Left ventricle myocardium inferior (tissue), 1 donor: ENCODE measurements around the gene CD68. TPM values are rescaled to one million over a fixed set of nuclear protein-coding genes. Genes with fewer than 3 reads are reported as not detected.

ENCODE experiments used
- DNase-seq: peaks from one replicate; pipeline ENCODE4 v3.0.0-alpha.2; 2020
- H3K27ac ChIP-seq: fragments of 200-600 bp; replicated peaks from 2 replicates; pipeline ENCODE4 v1.8.0; 2021
- H3K27me3 ChIP-seq: fragments of 200-600 bp; 2 replicates; pipeline ENCODE4 v1.8.0; 2021; ENCODE audit warnings: low read depth
- H3K36me3 ChIP-seq: fragments of 200-600 bp; 2 replicates; pipeline ENCODE4 v1.8.0; 2021
- H3K4me1 ChIP-seq: fragments of 200-600 bp; 2 replicates; pipeline ENCODE4 v1.8.0; 2021
- H3K4me3 ChIP-seq: fragments of 200-600 bp; 2 replicates; pipeline ENCODE4 v1.8.0; 2021; ENCODE audit warnings: mild to moderate bottlenecking, moderate library complexity
- H3K9me3 ChIP-seq: fragments of 200-600 bp; replicated peaks from 2 replicates; pipeline ENCODE4 v1.8.0; 2021
- CTCF ChIP-seq: fragments of 200-600 bp; IDR thresholded peaks from 2 replicates; pipeline ENCODE4 v1.8.0; 2021; ENCODE audit warnings: antibody characterized with exemption, mild to moderate bottlenecking, borderline replicate concordance
- intact Hi-C: fragments of 100-400 bp; cut with micrococcal nuclease; formaldehyde crosslinking; loops from one replicate; pipeline ENCODE4 v1.11.0; 2022
- total RNA-seq: library from RNA; stranded (reverse); fragmentation: NEBNext Ultra II Directional; extraction: Animal tissue kit (Norgen Biotek cat#: 25700); gene quantifications from one replicate; pipeline ENCODE4 v1.2.1, GENCODE V29; 2021
- donor health status: DM: no; HTN: yes; CAD: no; lungs with severe emphysema.

CD68 gene
- total RNA-seq, 1 donor from 2014 or later: 25.5 TPM

- H3K27me3 ChIP-seq: no peaks in the 10 kb centered on the region
- H3K27ac ChIP-seq: no peak overlapping the region
- no peak for TF ChIP-seq CTCF
- no peak overlapping the region for H3K4me3 ChIP-seq
- DNase-seq: no peak
- peaks cover 12% of the 10 kb centered on the region for H3K9me3 ChIP-seq
- H3K4me1 ChIP-seq: peaks cover 12% of the 10 kb centered on the region
- no peaks in the 10 kb centered on the region for H3K36me3 ChIP-seq
- intact Hi-C loops: no loop called here
These were observed 38.3 kb upstream of the CD68 start for GRCh38 chr17:7541074-7541621.

GRCh38 chr17:7544911-7545310, 34.5 kb upstream of the CD68 start:
- Histone ChIP-seq H3K4me3 (no peak overlapping the region), H3K4me1 (peaks cover 36% of the 10 kb centered on the region), H3K9me3 (no peaks in the 10 kb centered on the region), H3K27ac (peak overlapping the region; percentile 53), H3K27me3 (no peaks in the 10 kb centered on the region), H3K36me3 (no peaks in the 10 kb centered on the region)
- TF ChIP-seq CTCF: no peak
- intact Hi-C loops: no loop called here
- DNase-seq: no peak

DNA sequence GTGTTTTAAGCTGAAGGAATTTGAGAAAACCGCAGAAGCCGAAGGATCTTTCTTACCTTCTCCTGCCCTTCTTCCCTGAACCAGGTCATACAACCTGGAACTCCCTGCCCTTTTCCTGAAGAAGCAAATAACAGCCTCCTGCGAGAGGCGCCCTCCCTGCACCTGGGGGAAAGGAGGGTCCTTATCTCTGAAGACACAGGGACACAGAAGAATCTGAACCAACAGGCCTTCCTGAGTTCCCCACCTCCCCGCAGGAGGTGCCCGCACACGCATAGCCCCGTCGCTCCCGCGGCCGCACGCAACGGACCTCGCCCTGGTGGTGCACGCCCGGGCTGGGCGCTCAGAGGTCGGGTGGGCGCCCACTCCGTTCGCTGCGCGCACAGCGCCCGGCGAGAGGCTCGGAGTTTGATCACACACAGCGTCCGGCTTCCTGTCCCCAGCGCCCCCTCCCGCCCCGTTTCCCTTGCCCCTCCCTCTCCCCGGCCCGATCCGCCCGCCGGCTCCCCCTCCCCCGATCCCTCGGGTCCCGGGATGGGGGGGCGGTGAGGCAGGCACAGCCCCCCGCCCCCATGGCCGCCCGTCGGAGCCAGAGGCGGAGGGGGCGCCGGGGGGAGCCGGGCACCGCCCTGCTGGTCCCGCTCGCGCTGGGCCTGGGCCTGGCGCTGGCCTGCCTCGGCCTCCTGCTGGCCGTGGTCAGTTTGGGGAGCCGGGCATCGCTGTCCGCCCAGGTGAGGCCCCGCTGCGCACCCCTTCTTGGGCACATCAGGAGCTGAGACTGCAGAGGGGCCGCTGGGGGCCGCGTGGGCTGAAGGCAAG, 30.6 kb upstream of the CD68 start, which contains the start of gene TNFSF12:
TNFSF12 (plus strand) TSS at position 474 of the 816 bp plus-strand sequence; CDS start at position 570, 96 bp downstream.
- Histone ChIP-seq H3K9me3 (no peaks in the 10 kb centered on the region), H3K27me3 (no peaks in the 10 kb centered on the region), H3K36me3 (peaks cover 14% of the 10 kb centered on the region), H3K4me1 (peaks cover 44% of the 10 kb centered on the region), H3K27ac (peak within 1 kb of the TSS; percentile 96), H3K4me3 (peak within 1 kb of the TSS; percentile 89)
- DNase-seq: peak; percentile 79
- intact Hi-C loops: no loop called here
- peak; percentile 48 for TF ChIP-seq CTCF

GRCh38 chr17:7549401-7550055, 29.9 kb upstream of the CD68 start:
- no peaks in the 10 kb centered on the region for H3K27me3 ChIP-seq
- peak overlapping the region; percentile 89 for H3K4me3 ChIP-seq
- intact Hi-C loops: no loop called here
- peaks cover 17% of the 10 kb centered on the region for H3K36me3 ChIP-seq
- H3K9me3 ChIP-seq: no peaks in the 10 kb centered on the region
- TF ChIP-seq CTCF: no peak
- peak; percentile 26 for DNase-seq
- peak overlapping the region; percentile 96 for H3K27ac ChIP-seq
- H3K4me1 ChIP-seq: peaks cover 41% of the 10 kb centered on the region

DNA sequence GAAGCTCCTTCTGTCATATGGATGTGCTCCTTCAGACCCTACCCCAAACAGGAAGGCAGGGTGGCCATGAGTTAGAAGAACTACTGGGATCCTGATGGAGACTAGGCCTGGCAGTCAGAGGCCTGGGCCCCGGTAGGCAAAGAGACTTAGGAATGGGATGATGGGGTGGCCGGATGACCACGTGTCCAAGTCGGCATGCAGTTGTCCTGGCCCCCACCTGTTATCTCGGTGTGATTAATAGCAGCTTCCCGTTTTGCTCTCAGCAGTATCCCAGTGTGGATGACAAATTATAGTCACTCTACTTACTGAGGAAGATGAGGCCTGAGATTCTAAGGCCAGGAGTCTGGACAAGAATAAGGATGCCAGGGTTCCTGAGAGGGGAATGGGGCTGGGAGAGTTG, 29.1 kb upstream of the CD68 start:
- Histone ChIP-seq H3K9me3 (no peaks in the 10 kb centered on the region), H3K4me1 (peaks cover 33% of the 10 kb centered on the region), H3K36me3 (peaks cover 17% of the 10 kb centered on the region), H3K27ac (peak overlapping the region; percentile 96), H3K4me3 (peak overlapping the region; percentile 89), H3K27me3 (no peaks in the 10 kb centered on the region)
- TF ChIP-seq CTCF: no peak
- intact Hi-C loops: no loop called here
- DNase-seq: no peak
